Caco-2 (cell line): ENCODE measurements around the gene ZFYVE1. TPM values are rescaled to one million over a fixed set of nuclear protein-coding genes. Genes with fewer than 3 reads are reported as not detected.

ENCODE experiments used
- BruUV-seq: library from RNA; stranded (reverse); fragments of 400-500 nt; replicated peaks from 2 replicates; lab custom pipeline; 2021; lab: Mats Ljungman, UMichigan
- CTCF ChIA-PET: fragments of 300-600 bp; sonication (Branson Sonifier 250); formaldehyde crosslinking; loops from one replicate; lab custom pipeline; 2022; ENCODE audit warnings: antibody characterized with exemption; lab: Charles Lee
- POLR2A ChIA-PET: fragments of 300-600 bp; sonication (Branson Sonifier 250); formaldehyde crosslinking; loops from one replicate; lab custom pipeline; 2022; ENCODE audit warnings: antibody characterized with exemption; lab: Charles Lee
- DNase-seq, 2 experiments: peaks; one replicate each; pipeline versions ENCODE4 v3.0.0 to v3.0.0-alpha.2; 2020 to 2022
- H3K27me3 ChIP-seq: replicated peaks from 2 replicates; pipeline ENCODE4 v1.6.0; 2011; ENCODE audit warnings: low read length; ENCODE audit not compliant: control insufficient read depth, insufficient read depth
- H3K36me3 ChIP-seq: 2 replicates; pipeline ENCODE4 v1.5.1; 2011; ENCODE audit warnings: low read length; ENCODE audit not compliant: control insufficient read depth, insufficient read depth
- H3K4me1 ChIP-seq: fragments of 250-450 bp; sonication (Bioruptor Pico); 2 replicates; pipeline ENCODE4 v1.5.1; 2020; ENCODE audit warnings: mild to moderate bottlenecking
- H3K4me3 ChIP-seq: 2 replicates; pipeline ENCODE4 v1.5.1; 2011; ENCODE audit warnings: low read depth, mild to moderate bottlenecking, control low read depth, low read length
- H3K9me3 ChIP-seq: fragments of 250-450 bp; sonication (Bioruptor Pico); 2 replicates; pipeline ENCODE4 v1.5.1; 2020; ENCODE audit warnings: mild to moderate bottlenecking, moderate library complexity
- H3K27ac Mint-ChIP-seq: one replicate; pipeline ENCODE4 v1.8.0; 2022; ENCODE audit warnings: mixed read lengths; ENCODE audit not compliant: unreplicated experiment
- H3K27me3 Mint-ChIP-seq: one replicate; pipeline ENCODE4 v1.8.0; 2022; ENCODE audit warnings: mixed read lengths; ENCODE audit not compliant: insufficient read depth, unreplicated experiment
- H3K36me3 Mint-ChIP-seq: one replicate; pipeline ENCODE4 v1.8.0; 2022; ENCODE audit warnings: mild to moderate bottlenecking, mixed read lengths; ENCODE audit not compliant: insufficient read depth, unreplicated experiment
- H3K4me1 Mint-ChIP-seq: one replicate; pipeline ENCODE4 v1.8.0; 2022; ENCODE audit warnings: low read depth, mixed read lengths; ENCODE audit not compliant: unreplicated experiment
- H3K4me3 Mint-ChIP-seq: one replicate; pipeline ENCODE4 v1.8.0; 2022; ENCODE audit warnings: mild to moderate bottlenecking, moderate library complexity, mixed read lengths; ENCODE audit not compliant: unreplicated experiment
- H3K9me3 Mint-ChIP-seq: one replicate; pipeline ENCODE4 v1.8.0; 2022; ENCODE audit warnings: mixed read lengths; ENCODE audit not compliant: unreplicated experiment
- intact Hi-C: fragments of 100-400 bp; cut with micrococcal nuclease; formaldehyde crosslinking; loops from one replicate; pipeline ENCODE4 v1.10.0; 2022; ENCODE audit not compliant: unreplicated experiment
- total RNA-seq: library from RNA; stranded (reverse); gene quantifications from 2 replicates; pipeline ENCODE4 v1.2.3, GENCODE V29; 2022
- TF ChIP-seq, protein P1 (sequence below), 2 experiments: fragments of 200-600 bp in 1 of 2; IDR thresholded peaks; 1 replicate in 1 of 2; 2 replicates in 1 of 2; pipeline versions ENCODE4 v1.5.1 to v1.8.0; 2011 to 2022; ENCODE audit warnings: antibody characterized with exemption in 1 of 2, control low read depth in 1 of 2, inconsistent platforms in 1 of 2, low read depth in 1 of 2, low read length in 1 of 2, mild to moderate bottlenecking in 1 of 2, moderate library complexity in 1 of 2; ENCODE audit not compliant: insufficient read depth in 1 of 2, severe bottlenecking in 1 of 2, unreplicated experiment in 1 of 2

The ZFYVE1 gene
- total RNA-seq, 1 experiment from 2014 or later, result 10.8 TPM

DNA sequence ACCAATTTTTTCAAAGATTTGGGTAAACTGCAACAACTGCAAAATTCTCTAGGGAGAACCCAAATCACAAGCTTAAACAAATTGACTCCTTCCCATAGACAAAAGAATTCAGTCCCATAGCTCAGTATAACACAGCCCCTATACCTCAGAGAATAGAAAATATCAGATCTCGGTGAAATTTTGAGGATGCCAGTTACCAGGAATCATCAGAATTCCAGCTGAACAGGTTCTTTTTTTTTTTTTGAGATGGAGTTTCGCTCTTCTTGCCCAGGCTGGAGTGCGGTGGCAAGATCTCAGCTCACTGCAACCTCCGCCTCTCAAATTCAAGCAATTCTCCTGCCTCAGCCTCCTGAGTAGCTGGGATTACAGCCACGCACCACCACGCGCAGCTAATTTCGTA lies 36.7 kb downstream of the ZFYVE1 start:
- Mint-ChIP-seq H3K27ac (no peak overlapping the region), H3K36me3 (peaks cover 18% of the 10 kb centered on the region), H3K9me3 (no peaks in the 10 kb centered on the region), H3K27me3 (no peaks in the 10 kb centered on the region), H3K4me3 (no peak overlapping the region), H3K4me1 (no peaks in the 10 kb centered on the region)
- no peaks in the 10 kb centered on the region for H3K9me3 ChIP-seq
- intact Hi-C loops, result no loop called here
- ChIA-PET CTCF (no interaction called here), POLR2A (no interaction called here)
- no peak for DNase-seq
- no peak overlapping the region for H3K4me3 ChIP-seq
- no peaks in the 10 kb centered on the region for H3K4me1 ChIP-seq
- BruUV-seq, result no TSS peak
- no peaks in the 10 kb centered on the region for H3K27me3 ChIP-seq
- H3K36me3 ChIP-seq, result no peaks in the 10 kb centered on the region
- TF ChIP-seq, protein P1, sequence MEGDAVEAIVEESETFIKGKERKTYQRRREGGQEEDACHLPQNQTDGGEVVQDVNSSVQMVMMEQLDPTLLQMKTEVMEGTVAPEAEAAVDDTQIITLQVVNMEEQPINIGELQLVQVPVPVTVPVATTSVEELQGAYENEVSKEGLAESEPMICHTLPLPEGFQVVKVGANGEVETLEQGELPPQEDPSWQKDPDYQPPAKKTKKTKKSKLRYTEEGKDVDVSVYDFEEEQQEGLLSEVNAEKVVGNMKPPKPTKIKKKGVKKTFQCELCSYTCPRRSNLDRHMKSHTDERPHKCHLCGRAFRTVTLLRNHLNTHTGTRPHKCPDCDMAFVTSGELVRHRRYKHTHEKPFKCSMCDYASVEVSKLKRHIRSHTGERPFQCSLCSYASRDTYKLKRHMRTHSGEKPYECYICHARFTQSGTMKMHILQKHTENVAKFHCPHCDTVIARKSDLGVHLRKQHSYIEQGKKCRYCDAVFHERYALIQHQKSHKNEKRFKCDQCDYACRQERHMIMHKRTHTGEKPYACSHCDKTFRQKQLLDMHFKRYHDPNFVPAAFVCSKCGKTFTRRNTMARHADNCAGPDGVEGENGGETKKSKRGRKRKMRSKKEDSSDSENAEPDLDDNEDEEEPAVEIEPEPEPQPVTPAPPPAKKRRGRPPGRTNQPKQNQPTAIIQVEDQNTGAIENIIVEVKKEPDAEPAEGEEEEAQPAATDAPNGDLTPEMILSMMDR (IDR thresholded peaks at IDR 0.05; ENCODE audit: insufficient read depth in 1 of 2, low read depth in 1 of 2, low read length in 1 of 2, severe bottlenecking in 1 of 2, unreplicated experiment in 1 of 2), result no peak

DNA sequence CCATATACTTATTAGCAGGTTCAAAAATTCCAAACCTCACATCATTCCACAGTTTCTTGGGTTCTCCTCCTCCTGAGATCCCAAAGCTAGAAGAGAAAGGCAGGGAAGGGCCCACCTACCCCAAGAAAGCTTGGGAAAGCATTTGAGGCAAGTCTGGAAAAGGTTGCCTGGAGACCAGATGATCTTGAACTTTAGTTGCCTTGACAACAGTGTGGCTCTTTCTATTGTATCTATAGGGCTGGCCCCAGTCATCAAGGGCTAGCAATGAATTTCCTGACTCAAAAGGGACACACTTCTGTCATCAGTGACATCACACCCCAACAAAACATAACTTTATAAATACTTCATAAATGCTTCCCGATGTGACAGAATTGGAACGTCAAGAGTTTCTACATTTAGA lies 40.0 kb downstream of the ZFYVE1 start:
- H3K4me1 Mint-ChIP-seq, result no peaks in the 10 kb centered on the region
- no peak overlapping the region for H3K4me3 ChIP-seq
- H3K27ac Mint-ChIP-seq, result no peak overlapping the region
- H3K4me3 Mint-ChIP-seq, result no peak overlapping the region
- POLR2A ChIA-PET, result no interaction called here
- H3K36me3 ChIP-seq, result no peaks in the 10 kb centered on the region; the same call in 1 of the 2 replicates
- peaks cover 17% of the 10 kb centered on the region for H3K36me3 Mint-ChIP-seq
- no peaks in the 10 kb centered on the region for H3K9me3 Mint-ChIP-seq
- no peak for DNase-seq
- no peaks in the 10 kb centered on the region for H3K27me3 ChIP-seq
- TF ChIP-seq, protein P1 (IDR thresholded peaks at IDR 0.05; ENCODE audit: insufficient read depth in 1 of 2, low read depth in 1 of 2, low read length in 1 of 2, severe bottlenecking in 1 of 2, unreplicated experiment in 1 of 2), result no peak
- H3K27me3 Mint-ChIP-seq, result no peaks in the 10 kb centered on the region
- CTCF ChIA-PET, result no interaction called here
- H3K9me3 ChIP-seq, result no peaks in the 10 kb centered on the region
- intact Hi-C loops, result no loop called here
- no TSS peak for BruUV-seq
- no peaks in the 10 kb centered on the region for H3K4me1 ChIP-seq

DNA sequence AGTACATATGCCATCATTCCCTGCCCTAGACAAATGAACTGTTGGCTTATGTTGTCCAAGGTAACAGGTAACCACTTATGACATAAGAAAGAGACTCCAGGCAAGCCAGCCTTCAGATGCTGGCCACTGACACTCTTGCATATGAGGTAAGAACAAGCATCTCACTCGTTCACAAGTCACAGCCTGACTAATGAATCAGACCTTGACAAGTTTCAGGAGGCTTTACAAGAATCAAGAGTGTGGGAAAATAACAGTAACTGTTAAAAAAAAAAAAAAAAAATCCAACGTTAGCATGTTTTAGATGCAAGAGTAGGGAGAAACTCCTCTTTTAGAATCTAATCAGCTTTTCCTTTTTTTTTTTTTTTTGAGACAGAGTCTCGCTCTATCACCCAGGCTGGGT lies 40.7 kb downstream of the ZFYVE1 start:
- no peaks in the 10 kb centered on the region for H3K4me1 Mint-ChIP-seq
- Histone ChIP-seq H3K4me3 (no peak overlapping the region), H3K9me3 (no peaks in the 10 kb centered on the region), H3K4me1 (no peaks in the 10 kb centered on the region), H3K36me3 (no peaks in the 10 kb centered on the region; the same call in 1 of the 2 replicates), H3K27me3 (no peaks in the 10 kb centered on the region)
- ChIA-PET CTCF (no interaction called here), POLR2A (no interaction called here)
- H3K4me3 Mint-ChIP-seq, result no peak overlapping the region
- peaks cover 15% of the 10 kb centered on the region for H3K36me3 Mint-ChIP-seq
- H3K9me3 Mint-ChIP-seq, result no peaks in the 10 kb centered on the region
- BruUV-seq, result no TSS peak
- H3K27me3 Mint-ChIP-seq, result no peaks in the 10 kb centered on the region
- no peak for DNase-seq
- TF ChIP-seq, protein P1 (IDR thresholded peaks at IDR 0.05; ENCODE audit: insufficient read depth in 1 of 2, low read depth in 1 of 2, low read length in 1 of 2, severe bottlenecking in 1 of 2, unreplicated experiment in 1 of 2), result no peak
- intact Hi-C loops, result no loop called here
- H3K27ac Mint-ChIP-seq, result no peak overlapping the region
